Tongue (tissue), 2 donors: Measurements from ENCODE around the gene MEF2D. TPM values are rescaled to one million over a fixed set of nuclear protein-coding genes. Genes with fewer than 3 reads are reported as not detected.

Experiments used
- DNase-seq: peaks from one replicate; pipeline ENCODE4 v3.0.0-alpha.2; 2015
- total RNA-seq: library from RNA; depleted of rRNA; stranded (reverse); fragments of >200 nt; gene quantifications from one replicate; pipeline ENCODE4 v1.2.3, GENCODE V29; 2014

MEF2D gene
- total RNA-seq, 1 donor from 2014 or later, result 23.6 TPM

- no peak for DNase-seq
These were observed 30.1 kb downstream of the MEF2D start for GRCh38 chr1:156470473-156470872.

GRCh38 chr1:156468693-156469345, 31.8 kb downstream of the MEF2D start:
- no peak for DNase-seq

- DNase-seq, result no peak
These were observed 32.7 kb downstream of the MEF2D start for GRCh38 chr1:156467906-156468305.

- no peak for DNase-seq
These were observed 33.2 kb downstream of the MEF2D start for GRCh38 chr1:156467385-156467784.

- no peak for DNase-seq
These were observed 34.7 kb downstream of the MEF2D start for GRCh38 chr1:156465747-156466365.

GRCh38 chr1:156464825-156465452, 35.6 kb downstream of the MEF2D start:
- no peak for DNase-seq

- DNase-seq, result peak; percentile 32
These were observed 36.2 kb downstream of the MEF2D start for GRCh38 chr1:156464335-156464734.

- DNase-seq, result no peak
These were observed 36.7 kb downstream of the MEF2D start for GRCh38 chr1:156463874-156464273.

GRCh38 chr1:156462954-156463795, 37.4 kb downstream of the MEF2D start:
- DNase-seq, result no peak

GRCh38 chr1:156461781-156462647, 38.6 kb downstream of the MEF2D start:
- DNase-seq, result no peak

- DNase-seq, result no peak
These were observed 39.5 kb downstream of the MEF2D start for GRCh38 chr1:156461109-156461508.

- no peak for DNase-seq
These were observed 40.0 kb downstream of the MEF2D start for GRCh38 chr1:156460525-156460924.

GRCh38 chr1:156458181-156458503, 42.4 kb downstream of the MEF2D start:
- DNase-seq, result no peak

GRCh38 chr1:156456625-156457465, 43.7 kb downstream of the MEF2D start:
- peak; percentile 99 for DNase-seq

GRCh38 chr1:156455362-156455761, 45.2 kb downstream of the MEF2D start:
- no peak for DNase-seq

- DNase-seq, result no peak
These were observed 47.7 kb downstream of the MEF2D start for GRCh38 chr1:156452907-156453306.

- DNase-seq, result no peak
These were observed 48.9 kb downstream of the MEF2D start for GRCh38 chr1:156451505-156452160.

- DNase-seq, result no peak
These were observed 52.2 kb downstream of the MEF2D start for GRCh38 chr1:156448134-156448967.

GRCh38 chr1:156445789-156446263, 54.7 kb downstream of the MEF2D start:
- peak; percentile 89 for DNase-seq
